GM12892 (cell line): ENCODE measurements around the gene PALB2.
"Not testable (repeated sequence)": the region's sequence is repeated elsewhere in the genome, so short reads cannot be mapped to it uniquely, and the experiment has no call there.

Experiments
- POLR2A ChIP-seq: IDR thresholded peaks from 2 replicates; pipeline ENCODE4 v1.6.1; 2011; ENCODE audit warnings: low read depth, low read length, control low read depth
- POLR2AphosphoS5 ChIP-seq: IDR thresholded peaks from 2 replicates; pipeline ENCODE4 v1.6.1; 2011; ENCODE audit warnings: low read depth, low read length, control low read depth
- TAF1 ChIP-seq: IDR thresholded peaks from 2 replicates; pipeline ENCODE4 v1.6.1; 2011; ENCODE audit warnings: low read depth, mild to moderate bottlenecking, control low read depth, low read length, borderline replicate concordance

DNA sequence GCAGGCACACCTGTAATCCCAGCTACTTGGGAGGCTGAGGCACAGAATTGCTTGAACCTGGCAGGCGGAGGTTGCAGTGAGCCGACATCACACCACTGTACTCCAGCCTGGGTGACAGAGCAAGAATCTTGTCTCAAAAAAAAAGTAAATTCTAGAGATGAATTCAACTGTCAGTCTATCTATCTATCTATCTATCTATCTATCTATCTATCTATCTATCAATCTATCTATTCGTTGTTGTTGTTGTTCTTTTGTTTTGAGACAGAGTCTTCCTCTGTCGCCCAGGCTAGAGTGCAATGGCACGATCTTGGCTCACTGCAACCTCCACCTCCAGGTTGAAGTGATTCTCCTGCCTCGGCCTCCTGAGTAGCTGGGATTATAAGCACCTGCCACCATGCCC is 30.2 kb downstream of the PALB2 start:
- not testable (repeated sequence) for TF ChIP-seq POLR2A, POLR2AphosphoS5, TAF1
